Endometrial microvascular endothelial cells (primary cell): Measurements from ENCODE around the gene CAMTA1. TPM values are rescaled to one million over a fixed set of nuclear protein-coding genes. Genes with fewer than 3 reads are reported as not detected.
"Not testable (repeated sequence)": the region's sequence is repeated elsewhere in the genome, so short reads cannot be mapped to it uniquely, and the experiment has no call there.

Experiments
- in situ Hi-C: cut with HindIII; loops from 2 replicates; pipeline ENCODE4 v1.10.0; 2017; ENCODE audit warnings: low sequenced_read_pairs, low pct_unique_long_range_greater_than_20kb; ENCODE audit errors: inconsistent ontology term
- total RNA-seq: library from RNA; depleted of rRNA; stranded (reverse); fragments of >200 nt; gene quantifications from one replicate; pipeline ENCODE4 v1.2.3, GENCODE V29; 2015; ENCODE audit errors: inconsistent ontology term

CAMTA1 gene
- total RNA-seq, 1 donor from 2014 or later = 89.0 TPM

GRCh38 chr1:6803357-6803756 is 18.1 kb downstream of the CAMTA1 start:
- in situ Hi-C loops = no loop called here

DNA sequence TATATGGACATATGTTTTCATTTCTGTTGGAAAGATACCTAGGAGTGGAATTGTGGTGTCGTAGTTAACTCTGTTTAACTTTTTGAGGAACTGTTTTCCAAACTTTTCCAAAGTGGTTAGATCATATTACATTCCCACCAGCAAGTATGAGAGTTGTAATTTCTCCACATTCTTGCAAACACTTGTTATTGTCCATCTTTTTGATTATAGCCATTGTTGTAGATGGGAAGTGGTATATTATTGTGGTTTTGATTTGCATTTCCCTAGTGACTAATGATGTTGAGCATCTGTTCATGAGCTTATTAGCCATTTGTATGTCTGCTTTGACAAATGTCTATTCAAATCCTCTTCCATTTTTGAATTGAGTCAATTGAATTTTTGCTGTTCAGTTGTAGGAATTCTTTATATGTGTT is 19.8 kb downstream of the CAMTA1 start:
- in situ Hi-C loops = no loop called here

- in situ Hi-C loops = no loop called here
These were observed 22.5 kb downstream of the CAMTA1 start for GRCh38 chr1:6807782-6808181.

GRCh38 chr1:6809461-6809860 is 24.2 kb downstream of the CAMTA1 start:
- in situ Hi-C loops = no loop called here

DNA sequence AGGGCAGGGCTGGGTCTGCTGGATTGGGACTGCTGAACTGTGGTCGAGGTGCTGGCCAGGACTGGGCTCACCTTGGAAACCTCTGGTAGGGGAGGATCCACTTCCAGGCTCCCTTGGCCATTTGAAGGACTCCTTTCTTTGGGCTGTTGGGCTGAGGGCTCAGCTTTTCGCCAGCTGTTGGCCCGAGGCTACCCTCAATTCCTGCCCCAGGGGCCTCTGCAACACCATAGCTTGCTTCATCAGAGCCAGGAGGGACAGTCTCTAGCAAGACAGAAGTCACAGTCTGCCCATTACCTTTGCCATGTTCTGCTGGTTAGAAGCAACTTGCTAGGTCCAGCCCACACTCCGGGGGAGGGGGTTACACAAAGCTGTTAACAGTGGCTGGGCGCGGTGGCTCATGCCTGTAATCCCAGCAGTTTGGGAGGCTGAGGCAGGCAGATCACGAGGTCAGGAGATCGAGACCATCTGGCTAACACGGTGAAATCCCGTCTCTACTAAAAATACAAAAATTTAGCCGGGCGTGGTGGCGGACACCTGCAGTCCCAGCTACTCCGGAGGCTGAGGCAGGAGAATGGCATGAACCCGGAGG is 25.0 kb downstream of the CAMTA1 start:
- in situ Hi-C loops = not testable (repeated sequence)

GRCh38 chr1:6811583-6811982 is 26.3 kb downstream of the CAMTA1 start:
- in situ Hi-C loops = no loop called here

GRCh38 chr1:6813165-6813564 is 27.9 kb downstream of the CAMTA1 start:
- in situ Hi-C loops = no loop called here

- in situ Hi-C loops = no loop called here
These were observed 30.5 kb downstream of the CAMTA1 start for GRCh38 chr1:6815726-6816125.

- in situ Hi-C loops = no loop called here
These were observed 34.2 kb downstream of the CAMTA1 start for GRCh38 chr1:6819246-6820040.

DNA sequence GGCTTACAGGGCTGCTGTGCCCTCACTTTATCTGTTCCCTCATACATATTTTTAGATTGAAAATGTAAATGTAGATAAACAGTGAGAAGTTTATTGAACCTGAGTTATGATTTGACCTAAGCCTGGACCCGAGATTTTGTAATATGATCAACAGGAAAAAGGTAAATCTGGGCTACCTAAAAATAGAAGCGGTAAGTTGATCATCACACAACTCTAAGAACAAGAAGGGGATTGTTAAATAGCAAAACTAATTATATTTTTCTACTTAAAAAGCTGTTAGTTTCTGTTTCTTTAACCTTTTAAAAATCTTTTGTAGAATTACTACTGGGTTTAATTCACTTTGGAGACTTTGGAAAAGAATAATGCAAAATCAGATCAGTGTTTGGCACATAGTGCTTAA is 35.6 kb downstream of the CAMTA1 start:
- in situ Hi-C loops = no loop called here

GRCh38 chr1:6822530-6823359 is 37.5 kb downstream of the CAMTA1 start:
- in situ Hi-C loops = no loop called here

GRCh38 chr1:6823793-6824192 is 38.5 kb downstream of the CAMTA1 start:
- in situ Hi-C loops = no loop called here

- in situ Hi-C loops = no loop called here
These were observed 39.6 kb downstream of the CAMTA1 start for GRCh38 chr1:6824665-6825368.

- in situ Hi-C loops = no loop called here
These were observed 40.6 kb downstream of the CAMTA1 start for GRCh38 chr1:6825828-6826227.

- in situ Hi-C loops = no loop called here
These were observed 41.8 kb downstream of the CAMTA1 start for GRCh38 chr1:6827079-6827478.

DNA sequence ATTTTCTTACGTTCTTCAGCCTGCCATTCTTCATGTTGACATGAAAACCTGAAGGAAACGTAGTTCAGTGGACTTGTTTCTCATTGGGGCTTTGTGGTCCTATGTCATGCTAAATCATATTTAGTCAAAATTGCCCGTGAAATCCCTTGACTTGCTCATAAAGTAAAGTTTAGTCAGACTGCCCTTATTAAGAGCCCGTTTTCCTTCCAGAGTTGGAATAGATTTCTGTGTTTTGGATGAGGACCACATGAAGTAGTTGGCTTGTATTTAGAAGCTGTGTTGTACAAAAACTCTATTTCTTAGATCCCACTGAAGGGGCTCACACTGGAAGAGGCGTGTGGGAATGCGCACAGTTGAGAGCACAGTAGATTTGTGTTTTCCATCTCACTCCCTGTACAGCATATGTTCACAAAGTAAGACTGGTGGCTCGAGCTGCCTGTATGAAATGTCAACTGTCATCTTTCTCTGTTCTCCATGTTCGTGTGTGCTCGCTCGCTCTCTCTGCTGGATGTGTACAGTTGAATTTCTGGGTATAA is 42.4 kb downstream of the CAMTA1 start:
- in situ Hi-C loops = no loop called here

- in situ Hi-C loops = no loop called here
These were observed 46.1 kb downstream of the CAMTA1 start for GRCh38 chr1:6831366-6831765.

GRCh38 chr1:6832006-6832405 is 46.8 kb downstream of the CAMTA1 start:
- in situ Hi-C loops = not testable (repeated sequence)
